Measurements from ENCODE around the gene UBR7. TPM values are rescaled to one million over a fixed set of nuclear protein-coding genes. Genes with fewer than 3 reads are reported as not detected.
"Not testable (repeated sequence)": the region's sequence is repeated elsewhere in the genome, so short reads cannot be mapped to it uniquely, and the experiment has no call there.

UBR7 gene
- total RNA-seq: 8.8 TPM

- peak; percentile 98 for ATAC-seq
- DNase-seq (ENCODE audit: low spot score): peak; percentile 96
Observed at GRCh38 chr14:93206793-93207467, at the start of gene UBR7, which contains the start of gene GON7. UBR7 (plus strand) TSS chr14:93207256; CDS start chr14:93207292, 36 bp downstream. GON7 (minus strand) TSS chr14:93207065; CDS start chr14:93207037, 28 bp downstream.

GRCh38 chr14:93158349-93158748 lies 48.7 kb upstream of the UBR7 start:
- not testable (repeated sequence) for DNase-seq (ENCODE audit: low spot score); ATAC-seq

- peak; percentile 45 for ATAC-seq
- not testable (repeated sequence) for DNase-seq (ENCODE audit: low spot score)
Observed at GRCh38 chr14:93159625-93160352, 47.3 kb upstream of the UBR7 start.

DNA sequence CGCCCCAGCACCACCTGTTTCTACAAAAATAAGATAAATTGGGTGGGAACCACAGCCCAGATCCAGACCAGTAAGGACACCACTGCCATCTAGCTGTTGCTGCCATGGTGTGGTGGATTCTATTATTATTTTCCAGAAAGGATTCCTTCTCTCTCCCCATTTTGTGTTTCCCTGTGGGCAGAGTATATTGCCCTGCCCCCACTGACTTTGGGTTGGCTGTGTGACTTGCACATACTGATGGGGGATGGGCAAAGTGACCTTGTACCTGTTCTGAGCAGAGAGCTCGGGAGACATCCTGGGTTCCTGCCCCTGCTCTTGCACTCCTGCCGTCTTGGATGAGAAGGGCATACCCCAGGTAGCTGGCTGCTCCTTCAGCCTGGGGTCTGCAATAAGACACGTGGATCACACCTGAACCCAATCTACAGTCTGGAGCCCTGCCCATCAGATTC lies 46.7 kb upstream of the UBR7 start:
- DNase-seq (ENCODE audit: low spot score): no peak
- peak; percentile 89 for ATAC-seq

- ATAC-seq (no peak), DNase-seq (ENCODE audit: low spot score) (no peak)
Observed at GRCh38 chr14:93161411-93161940, 45.6 kb upstream of the UBR7 start.

GRCh38 chr14:93163564-93163963 lies 43.5 kb upstream of the UBR7 start:
- ATAC-seq: no peak

DNA sequence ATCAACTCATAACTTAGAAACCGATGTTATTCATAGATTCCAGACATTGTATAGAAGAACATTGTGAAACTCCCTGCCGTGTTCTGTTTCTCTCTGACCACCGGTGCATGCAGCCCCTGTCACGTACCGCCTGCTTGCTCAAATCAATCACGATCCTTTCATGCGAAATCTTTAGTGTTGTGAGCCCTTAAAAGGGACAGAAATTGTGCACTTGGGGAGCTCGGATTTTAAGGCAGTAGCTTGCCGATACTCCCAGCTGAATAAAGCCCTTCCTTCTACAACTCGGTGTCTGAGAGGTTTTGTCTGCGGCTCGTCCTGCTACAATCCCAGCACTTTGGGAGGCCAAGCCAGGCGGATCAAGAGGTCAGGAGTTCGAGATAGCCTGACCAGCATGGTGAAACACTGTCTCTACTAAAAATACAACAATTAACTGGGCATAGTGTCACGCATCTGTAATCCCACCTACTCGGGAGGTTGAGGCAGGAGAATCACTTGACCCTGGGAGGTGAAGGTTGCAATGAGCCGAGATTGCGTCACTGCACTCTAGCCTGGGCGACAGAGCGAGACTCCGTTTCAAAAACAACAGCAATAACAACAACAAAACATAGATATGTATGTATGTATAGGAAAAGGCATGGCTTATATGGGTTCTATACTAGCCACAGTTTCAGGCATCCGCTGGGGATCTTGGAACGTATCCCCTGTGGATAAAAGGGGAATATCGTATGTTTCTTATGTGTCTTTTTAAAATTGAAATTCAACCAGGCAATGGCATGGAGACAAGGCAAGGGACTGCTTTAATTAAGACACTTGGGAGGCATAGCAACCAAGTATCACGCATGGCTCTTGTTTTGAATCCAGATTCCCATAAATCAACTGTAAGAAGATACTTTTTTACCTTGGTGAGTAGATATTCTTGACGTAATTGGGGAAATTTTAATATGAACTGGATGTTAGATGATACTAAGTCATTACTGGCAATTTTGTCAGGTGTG lies 41.5 kb upstream of the UBR7 start:
- DNase-seq (ENCODE audit: low spot score): not testable (repeated sequence)
- ATAC-seq: peak; percentile 30

More at GRCh38 chr14:93163564-93163963, 43.5 kb upstream of the UBR7 start:
- DNase-seq (ENCODE audit: low spot score): no peak

- not testable (repeated sequence) for ATAC-seq; DNase-seq (ENCODE audit: low spot score)
Observed at GRCh38 chr14:93168610-93169009, 38.4 kb upstream of the UBR7 start.

GRCh38 chr14:93169619-93170018 lies 37.4 kb upstream of the UBR7 start:
- DNase-seq (ENCODE audit: low spot score): not testable (repeated sequence)

DNA sequence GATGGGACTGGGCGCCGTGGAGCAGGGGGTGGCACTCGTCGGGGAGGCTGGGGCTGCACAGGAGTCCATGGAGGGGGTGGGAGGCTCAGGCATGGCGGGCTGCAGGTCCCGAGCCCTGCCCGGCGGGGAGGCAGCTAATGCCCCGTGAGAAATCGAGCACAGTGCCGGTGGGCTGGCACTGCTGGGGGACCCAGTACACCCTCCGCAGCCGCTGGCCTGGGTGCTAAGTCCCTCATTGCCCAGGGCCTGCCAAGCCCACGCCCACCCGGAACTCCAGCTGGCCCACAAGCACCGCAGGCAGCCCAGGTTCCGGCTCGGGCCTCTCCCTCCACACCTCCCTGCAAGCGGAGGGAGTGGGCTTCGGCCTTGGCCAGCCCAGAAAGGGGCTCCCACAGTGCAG lies 36.9 kb upstream of the UBR7 start:
- DNase-seq (ENCODE audit: low spot score); ATAC-seq: not testable (repeated sequence)

More at GRCh38 chr14:93169619-93170018, 37.4 kb upstream of the UBR7 start:
- ATAC-seq: not testable (repeated sequence)

DNA sequence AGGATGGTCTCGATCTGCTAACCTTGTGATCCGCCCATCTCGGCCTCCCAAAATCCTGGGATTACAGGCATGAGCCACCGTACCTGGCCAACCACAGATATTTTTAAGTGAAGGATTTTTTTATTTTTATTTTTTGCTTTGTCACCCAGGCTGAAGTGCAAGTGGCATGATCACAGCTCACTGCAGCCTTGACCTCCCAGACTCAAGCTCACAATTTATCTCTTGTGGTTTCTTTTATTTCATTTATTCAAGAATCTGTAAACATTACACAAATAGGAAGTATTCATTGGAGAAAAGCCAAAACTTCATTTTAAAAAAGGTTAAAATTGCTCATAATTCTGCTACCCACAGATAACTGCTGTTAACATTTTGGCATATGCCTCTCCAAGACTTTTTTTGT lies 35.7 kb upstream of the UBR7 start:
- no peak for DNase-seq (ENCODE audit: low spot score)
- no peak for ATAC-seq

- ATAC-seq (no peak), DNase-seq (ENCODE audit: low spot score) (no peak)
Observed at GRCh38 chr14:93173943-93174395, 33.1 kb upstream of the UBR7 start.

- DNase-seq (ENCODE audit: low spot score); ATAC-seq: not testable (repeated sequence)
Observed at GRCh38 chr14:93174731-93175130, 32.3 kb upstream of the UBR7 start.

DNA sequence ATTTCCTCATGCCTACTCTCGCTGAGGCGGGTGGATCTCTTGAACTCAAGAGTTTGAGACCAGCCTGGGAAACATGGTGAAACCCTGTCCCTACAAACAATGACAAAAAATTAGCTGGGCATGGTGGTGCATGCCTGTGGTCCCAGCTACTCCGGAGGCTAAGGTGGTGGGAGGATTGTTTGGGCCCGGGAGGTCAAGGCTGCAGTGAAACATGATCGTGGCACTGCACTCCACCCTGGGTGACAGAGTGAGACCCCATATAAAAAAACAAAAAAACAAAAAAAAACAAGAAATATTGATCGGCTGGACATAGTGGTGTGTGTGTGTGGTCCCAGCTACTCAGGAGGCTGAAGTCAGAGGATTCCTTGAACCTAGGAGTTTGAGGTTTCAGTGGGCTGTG lies 31.6 kb upstream of the UBR7 start:
- DNase-seq (ENCODE audit: low spot score): no peak
- no peak for ATAC-seq

GRCh38 chr14:93183596-93184317 lies 23.3 kb upstream of the UBR7 start:
- DNase-seq (ENCODE audit: low spot score) (no peak), ATAC-seq (no peak)

- ATAC-seq: peak; percentile 93
Observed at GRCh38 chr14:93184391-93185348, 22.4 kb upstream of the UBR7 start, which contains the start of the genes LYSET and MOAP1. LYSET (plus strand) TSS chr14:93185317; CDS start chr14:93185406, 89 bp downstream. MOAP1 (minus strand) TSS chr14:93184897; CDS start chr14:93184242, 655 bp downstream.

GRCh38 chr14:93185349-93185720 lies 21.7 kb upstream of the UBR7 start:
- no peak for DNase-seq (ENCODE audit: low spot score)
- ATAC-seq: no peak

More at GRCh38 chr14:93184391-93185348, 22.4 kb upstream of the UBR7 start, which contains the start of the genes LYSET and MOAP1:
- peak; percentile 90 for DNase-seq (ENCODE audit: low spot score)

DNA sequence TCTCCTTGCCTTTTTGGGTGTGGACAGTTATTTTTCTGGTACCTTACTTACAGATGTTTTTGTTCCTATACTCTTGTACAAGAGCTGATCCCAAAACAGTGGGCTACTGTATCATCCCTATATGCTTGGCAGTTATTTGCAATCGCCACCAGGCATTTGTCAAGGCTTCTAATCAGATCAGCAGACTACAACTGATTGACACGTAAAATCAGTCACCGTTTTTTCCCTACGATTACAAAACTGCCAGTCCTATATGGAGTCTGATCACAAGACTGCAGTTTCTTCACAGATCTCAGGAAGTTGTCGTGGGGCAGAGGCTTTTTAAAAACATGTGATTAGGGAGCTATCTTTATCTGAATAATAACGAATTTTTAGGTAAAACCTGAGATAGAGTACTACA lies 20.6 kb upstream of the UBR7 start:
- no peak for ATAC-seq
- DNase-seq (ENCODE audit: low spot score): no peak

Measured in left lobe of liver (tissue), 2 donors.